T-helper 17 cell (primary cell): Measurements from ENCODE around the gene C17orf75. TPM values are rescaled to one million over a fixed set of nuclear protein-coding genes. Genes with fewer than 3 reads are reported as not detected.
"Not testable (repeated sequence)": the region's sequence is repeated elsewhere in the genome, so short reads cannot be mapped to it uniquely, and the experiment has no call there.

Experiments used
- ATAC-seq: fragments of 150-1000 bp; cut with Tn5 transposase; 2 replicates; pipeline ENCODE4 v1.10.0; 2021; ENCODE audit warnings: mild to moderate bottlenecking, moderate library complexity
- DNase-seq, 3 donors: peaks; one replicate each; pipeline versions ENCODE4 v3.0.0 to v3.0.0-alpha.2; 2020 to 2021
- H3K9me3 ChIP-seq: one replicate; pipeline ENCODE4 v1.7.0; 2013; ENCODE audit warnings: low read length, mild to moderate bottlenecking; ENCODE audit not compliant: control insufficient read depth, poor library complexity, severe bottlenecking
- H3K27ac Mint-ChIP-seq: one replicate; pipeline ENCODE4 v1.8.0; 2022; ENCODE audit warnings: mild to moderate bottlenecking, moderate library complexity, mixed read lengths
- H3K27me3 Mint-ChIP-seq: one replicate; pipeline ENCODE4 v1.8.0; 2022; ENCODE audit warnings: mixed read lengths
- H3K36me3 Mint-ChIP-seq: one replicate; pipeline ENCODE4 v1.8.0; 2022; ENCODE audit warnings: low read depth, mixed read lengths
- H3K4me1 Mint-ChIP-seq: one replicate; pipeline ENCODE4 v1.8.0; 2022; ENCODE audit warnings: mild to moderate bottlenecking, mixed read lengths
- H3K4me3 Mint-ChIP-seq: one replicate; pipeline ENCODE4 v1.8.0; 2022; ENCODE audit warnings: mild to moderate bottlenecking, moderate library complexity, mixed read lengths
- total RNA-seq, 4 donors: library from RNA in 2 of 4; stranded (reverse) in 2 of 4; gene quantifications; one replicate each; pipeline ENCODE4 v1.2.3 and lab custom pipeline; 2022 to 2026

C17orf75 gene, protein sequence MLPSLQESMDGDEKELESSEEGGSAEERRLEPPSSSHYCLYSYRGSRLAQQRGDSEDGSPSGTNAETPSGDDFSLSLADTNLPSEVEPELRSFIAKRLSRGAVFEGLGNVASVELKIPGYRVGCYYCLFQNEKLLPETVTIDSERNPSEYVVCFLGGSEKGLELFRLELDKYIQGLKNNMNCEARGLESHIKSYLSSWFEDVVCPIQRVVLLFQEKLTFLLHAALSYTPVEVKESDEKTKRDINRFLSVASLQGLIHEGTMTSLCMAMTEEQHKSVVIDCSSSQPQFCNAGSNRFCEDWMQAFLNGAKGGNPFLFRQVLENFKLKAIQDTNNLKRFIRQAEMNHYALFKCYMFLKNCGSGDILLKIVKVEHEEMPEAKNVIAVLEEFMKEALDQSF
- total RNA-seq (10 to 100 TPM; 11.6 to 11.8 TPM), total RNA-seq (lab: John Stamatoyannopoulos, UW) (14.5 to 23.8 reads per million in 2 donors)

- peak; percentile 56 to 73 (median 57) for DNase-seq
- Mint-ChIP-seq H3K36me3 (peaks cover 4% of the 10 kb centered on the region), H3K4me3 (peak within 1 kb of the TSS; percentile 98), H3K27ac (peak within 1 kb of the TSS; percentile 96), H3K27me3 (no peaks in the 10 kb centered on the region), H3K4me1 (peaks cover 15% of the 10 kb centered on the region)
- ATAC-seq: peak; percentile 92
- H3K9me3 ChIP-seq: no peaks in the 10 kb centered on the region
Measured at GRCh38 chr17:32341857-32342602, at the start of gene C17orf75. C17orf75 (minus strand) TSS chr17:32342173; CDS start chr17:32342139, 34 bp downstream.

DNA sequence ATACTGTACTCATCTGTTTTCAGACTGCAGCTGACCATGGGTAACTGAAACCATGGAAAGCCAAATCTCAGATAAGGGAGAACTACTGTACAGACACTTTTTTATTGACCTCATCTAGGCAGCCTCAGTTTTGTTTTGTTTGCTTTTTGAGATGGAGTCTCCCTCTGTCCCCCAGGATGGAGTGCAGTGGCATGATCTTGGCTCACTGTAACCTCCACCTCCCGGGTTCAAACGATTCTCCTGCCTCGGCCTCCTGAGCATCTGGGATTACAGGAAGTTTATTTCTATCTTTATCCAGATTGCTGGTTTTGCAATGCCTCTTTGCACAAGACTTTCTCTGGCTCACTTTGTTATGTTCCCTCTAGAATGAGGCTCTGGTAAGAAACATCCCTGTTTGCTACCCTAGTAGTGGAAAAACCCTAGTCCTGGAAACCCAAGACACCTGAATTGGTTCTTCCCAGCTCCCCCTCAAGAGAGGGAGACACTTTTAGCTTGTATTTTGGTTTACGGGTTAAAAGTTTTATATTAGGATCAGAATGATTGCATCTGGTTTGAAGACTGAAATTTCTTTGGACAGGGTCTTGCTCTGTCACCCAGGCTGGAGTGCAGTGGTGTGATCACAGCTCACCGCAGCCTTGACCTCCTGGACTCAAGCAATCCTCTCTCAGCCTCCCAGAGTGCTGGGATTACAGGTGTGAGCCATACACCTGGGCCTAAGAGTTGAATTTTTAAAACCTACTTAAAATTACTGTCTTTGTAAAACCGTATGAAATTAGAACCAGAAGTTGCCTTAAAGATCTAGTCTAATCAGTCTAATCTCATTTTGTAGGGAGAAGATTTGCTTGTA is 46.9 kb upstream of the C17orf75 start:
- ATAC-seq: no peak
- Mint-ChIP-seq H3K36me3 (no peaks in the 10 kb centered on the region), H3K27me3 (no peaks in the 10 kb centered on the region), H3K27ac (no peak overlapping the region), H3K4me1 (peaks cover 10% of the 10 kb centered on the region), H3K4me3 (no peak overlapping the region)
- DNase-seq: no peak
- H3K9me3 ChIP-seq: no peaks in the 10 kb centered on the region

GRCh38 chr17:32388128-32388527 is 46.2 kb upstream of the C17orf75 start:
- not testable (repeated sequence) for ATAC-seq, DNase-seq, H3K9me3 ChIP-seq, H3K27ac Mint-ChIP-seq, H3K4me1 Mint-ChIP-seq, H3K36me3 Mint-ChIP-seq, H3K4me3 Mint-ChIP-seq, H3K27me3 Mint-ChIP-seq

- H3K27me3 Mint-ChIP-seq: no peaks in the 10 kb centered on the region
- no peaks in the 10 kb centered on the region for H3K9me3 ChIP-seq
- peaks cover 5% of the 10 kb centered on the region for H3K36me3 Mint-ChIP-seq
- no peak overlapping the region for H3K4me3 Mint-ChIP-seq
- ATAC-seq: no peak
- no peak for DNase-seq
- H3K27ac Mint-ChIP-seq: no peak overlapping the region
- peaks cover 16% of the 10 kb centered on the region for H3K4me1 Mint-ChIP-seq
Measured at GRCh38 chr17:32386844-32387243, 44.9 kb upstream of the C17orf75 start.

DNA sequence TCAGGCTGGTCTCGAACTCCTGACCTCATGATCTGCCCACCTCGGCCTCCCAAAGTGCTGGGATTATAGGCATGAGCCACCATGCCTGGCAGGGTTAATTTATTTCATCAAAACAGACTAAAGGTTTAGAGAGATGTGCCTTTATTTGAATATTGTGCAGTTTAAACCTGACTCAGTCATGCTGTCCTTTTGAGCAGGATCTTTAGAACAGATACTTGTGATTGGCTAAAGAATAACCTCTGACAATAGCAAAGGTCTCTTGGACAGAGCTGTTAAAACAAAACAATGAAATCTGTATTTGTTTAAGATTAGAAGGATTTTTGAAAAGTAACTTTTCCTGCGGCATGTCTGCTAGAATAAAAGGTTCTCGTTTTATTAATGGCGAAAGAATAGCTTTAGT is 44.0 kb upstream of the C17orf75 start:
- DNase-seq (no peak), ATAC-seq (no peak)
- Mint-ChIP-seq H3K27ac (no peak overlapping the region), H3K4me1 (peaks cover 16% of the 10 kb centered on the region), H3K27me3 (no peaks in the 10 kb centered on the region), H3K36me3 (peaks cover 5% of the 10 kb centered on the region), H3K4me3 (no peak overlapping the region)
- no peaks in the 10 kb centered on the region for H3K9me3 ChIP-seq

DNA sequence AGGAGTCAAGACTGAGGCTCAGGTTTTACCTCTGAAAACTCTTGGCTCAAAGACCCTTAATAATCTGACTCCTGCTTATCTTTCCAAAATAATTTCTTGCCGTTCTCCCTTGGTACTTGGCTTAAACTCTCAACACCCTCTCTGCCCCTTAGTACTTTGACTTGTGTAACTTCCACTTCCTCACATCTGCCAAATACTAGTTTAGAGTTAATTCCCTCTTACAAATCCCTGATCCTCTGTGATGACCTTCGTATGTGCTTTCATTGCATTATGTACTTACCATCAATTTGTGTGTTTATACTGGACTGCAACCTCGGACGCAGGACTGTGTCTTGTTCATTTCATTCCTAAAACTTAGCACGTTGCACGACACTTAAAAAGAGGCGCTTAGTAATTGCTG is 43.1 kb upstream of the C17orf75 start:
- no peak overlapping the region for H3K4me3 Mint-ChIP-seq
- peaks cover 5% of the 10 kb centered on the region for H3K36me3 Mint-ChIP-seq
- no peaks in the 10 kb centered on the region for H3K9me3 ChIP-seq
- peaks cover 16% of the 10 kb centered on the region for H3K4me1 Mint-ChIP-seq
- H3K27me3 Mint-ChIP-seq: no peaks in the 10 kb centered on the region
- DNase-seq: no peak
- ATAC-seq: no peak
- peak overlapping the region; percentile 82 for H3K27ac Mint-ChIP-seq

DNA sequence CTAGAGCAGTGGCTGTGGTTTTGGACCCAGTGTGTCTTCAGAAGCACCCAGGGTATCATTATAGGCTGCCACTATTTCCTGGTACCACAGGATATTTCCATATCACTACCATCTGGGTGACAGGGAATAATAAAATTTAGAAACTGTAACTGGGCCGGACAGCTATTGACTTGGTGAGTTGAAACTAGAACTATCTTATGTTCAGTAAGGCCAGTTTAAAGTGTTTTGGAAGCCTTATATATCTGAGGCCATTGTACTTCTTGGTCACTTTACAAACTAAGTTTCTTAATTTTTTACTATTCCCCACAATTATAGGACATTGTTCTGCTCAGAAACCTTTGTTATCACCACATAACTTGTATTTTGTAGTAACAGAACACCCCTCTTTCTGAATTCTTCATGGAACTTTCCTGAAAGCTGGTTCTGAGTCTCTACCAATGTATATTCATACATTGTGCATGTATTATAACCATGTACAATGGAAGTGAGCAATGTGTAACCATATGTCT is 42.0 kb upstream of the C17orf75 start:
- H3K27me3 Mint-ChIP-seq: no peaks in the 10 kb centered on the region
- H3K4me3 Mint-ChIP-seq: no peak overlapping the region
- H3K27ac Mint-ChIP-seq: peak overlapping the region; percentile 49
- no peak for DNase-seq
- H3K4me1 Mint-ChIP-seq: peaks cover 14% of the 10 kb centered on the region
- H3K9me3 ChIP-seq: no peaks in the 10 kb centered on the region
- peaks cover 5% of the 10 kb centered on the region for H3K36me3 Mint-ChIP-seq
- no peak for ATAC-seq

DNA sequence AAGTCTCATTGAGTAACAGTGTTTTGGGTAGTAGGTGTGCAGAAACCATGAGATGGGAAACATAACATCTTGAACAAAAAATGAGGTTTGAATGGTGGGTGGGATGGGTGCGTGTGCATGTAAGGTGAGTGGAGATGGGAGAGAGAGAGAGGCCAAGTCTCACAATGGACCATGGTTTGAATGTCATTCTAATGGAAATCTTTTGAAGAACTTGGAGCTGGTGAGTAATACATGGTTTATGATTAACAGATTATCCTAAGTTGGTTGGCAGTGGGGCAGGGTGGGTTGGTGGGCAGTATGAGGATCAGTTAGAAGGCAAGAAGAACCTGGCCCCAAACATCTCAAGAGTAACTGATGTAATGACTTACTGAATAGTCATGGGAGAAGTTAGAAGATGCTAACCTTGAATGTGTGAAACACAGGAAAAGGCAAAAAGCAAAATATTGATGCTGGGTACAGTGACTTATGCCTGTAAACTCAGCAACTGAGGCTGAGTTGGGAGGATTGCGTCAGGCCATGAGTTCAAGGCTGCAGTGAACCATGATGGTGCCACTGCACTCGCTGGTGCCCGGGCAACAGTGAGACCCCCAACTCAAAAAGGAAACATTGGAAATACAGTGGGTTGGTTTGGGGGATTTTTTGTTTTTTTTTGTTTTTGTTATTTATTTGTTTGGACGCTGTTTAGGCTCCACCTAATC is 40.7 kb upstream of the C17orf75 start:
- DNase-seq: no peak
- H3K4me1 Mint-ChIP-seq: peaks cover 14% of the 10 kb centered on the region
- H3K9me3 ChIP-seq: no peaks in the 10 kb centered on the region
- H3K27me3 Mint-ChIP-seq: no peaks in the 10 kb centered on the region
- H3K27ac Mint-ChIP-seq: no peak overlapping the region
- ATAC-seq: no peak
- H3K36me3 Mint-ChIP-seq: peaks cover 5% of the 10 kb centered on the region
- peak overlapping the region; percentile 22 for H3K4me3 Mint-ChIP-seq

- H3K27me3 Mint-ChIP-seq: no peaks in the 10 kb centered on the region
- H3K4me3 Mint-ChIP-seq: no peak overlapping the region
- peaks cover 3% of the 10 kb centered on the region for H3K36me3 Mint-ChIP-seq
- ATAC-seq (no peak), DNase-seq (no peak)
- no peaks in the 10 kb centered on the region for H3K9me3 ChIP-seq
- peaks cover 10% of the 10 kb centered on the region for H3K4me1 Mint-ChIP-seq
- no peak overlapping the region for H3K27ac Mint-ChIP-seq
Measured at GRCh38 chr17:32370426-32370825, 28.5 kb upstream of the C17orf75 start.

GRCh38 chr17:32361270-32361669 is 19.3 kb upstream of the C17orf75 start:
- H3K9me3 ChIP-seq: no peaks in the 10 kb centered on the region
- H3K27me3 Mint-ChIP-seq: no peaks in the 10 kb centered on the region
- no peak for ATAC-seq
- H3K27ac Mint-ChIP-seq: no peak overlapping the region
- no peak overlapping the region for H3K4me3 Mint-ChIP-seq
- H3K4me1 Mint-ChIP-seq: peaks cover 12% of the 10 kb centered on the region
- no peaks in the 10 kb centered on the region for H3K36me3 Mint-ChIP-seq
- no peak for DNase-seq

DNA sequence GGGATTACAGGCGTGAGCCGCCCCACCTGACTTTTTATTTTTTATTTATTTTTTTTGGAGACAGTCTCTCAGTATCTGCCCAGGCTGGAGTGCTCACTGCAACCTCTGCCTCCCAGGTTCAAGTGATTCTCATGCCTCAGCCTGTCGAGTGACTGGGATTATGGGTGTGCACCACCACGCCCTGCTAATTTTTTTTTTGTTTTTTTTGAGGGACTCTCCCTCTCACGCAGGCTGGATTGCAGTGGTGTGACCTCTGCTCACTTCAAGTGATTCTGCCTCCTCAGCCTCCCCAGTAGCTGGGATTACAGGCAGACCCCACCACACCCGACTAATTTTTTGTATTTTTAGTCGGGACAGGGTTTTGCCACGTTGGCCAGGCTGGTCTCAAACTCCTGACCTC is 15.6 kb upstream of the C17orf75 start:
- H3K36me3 Mint-ChIP-seq: peaks cover 9% of the 10 kb centered on the region
- H3K27ac Mint-ChIP-seq: peak overlapping the region; percentile 67
- DNase-seq (no peak), ATAC-seq (no peak)
- no peaks in the 10 kb centered on the region for H3K9me3 ChIP-seq
- H3K27me3 Mint-ChIP-seq: no peaks in the 10 kb centered on the region
- H3K4me1 Mint-ChIP-seq: peaks cover 30% of the 10 kb centered on the region
- no peak overlapping the region for H3K4me3 Mint-ChIP-seq

- no peaks in the 10 kb centered on the region for H3K27me3 Mint-ChIP-seq
- peak overlapping the region; percentile 91 for H3K27ac Mint-ChIP-seq
Measured at GRCh38 chr17:32356750-32357149, 14.8 kb upstream of the C17orf75 start.

More at GRCh38 chr17:32356750-32357149, 14.8 kb upstream of the C17orf75 start:
- H3K4me3 Mint-ChIP-seq: peak overlapping the region; percentile 64
- ATAC-seq: no peak
- no peaks in the 10 kb centered on the region for H3K9me3 ChIP-seq
- DNase-seq: no peak
- peaks cover 9% of the 10 kb centered on the region for H3K36me3 Mint-ChIP-seq
- peaks cover 30% of the 10 kb centered on the region for H3K4me1 Mint-ChIP-seq
